GM23338 (cell line): ENCODE measurements around the gene MSL3. TPM values are rescaled to one million over a fixed set of nuclear protein-coding genes. Genes with fewer than 3 reads are reported as not detected.

ENCODE experiments used
- ATAC-seq: fragments of 200-7000 bp; cut with Tn5 transposase; 3 replicates; pipeline ENCODE4 v1.9.1; 2020
- DNase-seq: peaks from one replicate; pipeline ENCODE4 v3.0.0-alpha.2; 2015; ENCODE audit warnings: low spot score
- H2AFZ ChIP-seq: fragments of 200-600 bp; sonication (generic); 2 replicates; pipeline ENCODE4 v1.8.0; 2016; ENCODE audit warnings: antibody characterized with exemption, mild to moderate bottlenecking, moderate library complexity
- H3F3A ChIP-seq: fragments of 200-600 bp; sonication (generic); replicated peaks from 2 replicates; pipeline ENCODE4 v1.8.0; 2017; ENCODE audit warnings: antibody characterized with exemption, mixed run types, low read depth
- H3K27ac ChIP-seq: fragments of 200-600 bp; sonication (generic); 2 replicates; pipeline ENCODE4 v1.6.1; 2016; ENCODE audit warnings: low read depth
- H3K27me3 ChIP-seq: fragments of 200-600 bp; sonication (generic); 2 replicates; pipeline ENCODE4 v1.8.0; 2016; ENCODE audit warnings: mild to moderate bottlenecking, mixed run types, moderate library complexity; ENCODE audit not compliant: insufficient read depth
- H3K36me3 ChIP-seq: fragments of 200-600 bp; sonication (generic); 2 replicates; pipeline ENCODE4 v1.8.0; 2016; ENCODE audit warnings: mild to moderate bottlenecking; ENCODE audit not compliant: insufficient read depth
- H3K4me1 ChIP-seq: fragments of 200-600 bp; sonication (generic); 2 replicates; pipeline ENCODE4 v1.8.0; 2016; ENCODE audit warnings: mild to moderate bottlenecking, moderate library complexity; ENCODE audit not compliant: insufficient read depth
- H3K4me2 ChIP-seq: fragments of 200-600 bp; sonication (generic); 2 replicates; pipeline ENCODE4 v1.7.1; 2017; ENCODE audit warnings: mixed run types
- H3K4me3 ChIP-seq: fragments of 200-600 bp; sonication (generic); 2 replicates; pipeline ENCODE4 v1.6.1; 2016; ENCODE audit warnings: mixed run types
- H3K79me2 ChIP-seq: fragments of 200-600 bp; sonication (generic); replicated peaks from 2 replicates; pipeline ENCODE4 v1.8.0; 2017; ENCODE audit warnings: mild to moderate bottlenecking; ENCODE audit not compliant: insufficient read depth
- H3K9me2 ChIP-seq: fragments of 200-600 bp; sonication (generic); 2 replicates; pipeline ENCODE4 v1.8.0; 2017; ENCODE audit not compliant: insufficient read depth
- H4K20me1 ChIP-seq: fragments of 200-600 bp; sonication (generic); replicated peaks from 2 replicates; pipeline ENCODE4 v1.8.0; 2017; ENCODE audit warnings: mild to moderate bottlenecking; ENCODE audit not compliant: insufficient read depth
- H3K27ac Mint-ChIP-seq: 2 replicates; pipeline ENCODE4 v1.8.0; 2020; ENCODE audit warnings: inconsistent platforms, mild to moderate bottlenecking, moderate library complexity, mixed read lengths
- H3K27me3 Mint-ChIP-seq: 3 replicates; pipeline ENCODE4 v1.8.0; 2022; ENCODE audit warnings: low read depth, mild to moderate bottlenecking, moderate library complexity, mixed read lengths, inconsistent platforms; ENCODE audit not compliant: insufficient read depth, poor library complexity
- H3K36me3 Mint-ChIP-seq: 3 replicates; pipeline ENCODE4 v1.8.0; 2021; ENCODE audit warnings: low read depth, mild to moderate bottlenecking, inconsistent platforms, moderate library complexity, mixed read lengths
- H3K4me1 Mint-ChIP-seq: 3 replicates; pipeline ENCODE4 v1.8.0; 2020; ENCODE audit warnings: mild to moderate bottlenecking, inconsistent platforms, mixed read lengths
- H3K4me3 Mint-ChIP-seq: 3 replicates; pipeline ENCODE4 v1.8.0; 2021; ENCODE audit warnings: moderate library complexity, mild to moderate bottlenecking, inconsistent platforms, mixed read lengths
- H3K9me3 Mint-ChIP-seq: 3 replicates; pipeline ENCODE4 v1.8.0; 2020; ENCODE audit warnings: moderate library complexity, mild to moderate bottlenecking, inconsistent platforms, mixed read lengths
- CREB1 ChIP-seq: fragments of 250-450 bp; sonication (Bioruptor Pico); IDR thresholded peaks from 2 replicates; pipeline ENCODE4 v1.5.0; 2020; ENCODE audit warnings: low read depth, mild to moderate bottlenecking, moderate library complexity
- CTCF ChIP-seq, 2 experiments: fragments of 200-600 bp in 1 of 2; sonication (generic) in 1 of 2; conservative IDR thresholded peaks; 2 replicates each; pipeline versions ENCODE4 v1.5.1 to v1.6.1; 2016 to 2017; ENCODE audit warnings: antibody characterized with exemption in 2 of 2, low read depth in 2 of 2, mild to moderate bottlenecking in 2 of 2, moderate library complexity in 1 of 2
- EZH2 ChIP-seq: fragments of 200-600 bp; sonication (generic); IDR thresholded peaks from one replicate; pipeline ENCODE4 v1.8.0; 2017; ENCODE audit warnings: antibody characterized with exemption, mild to moderate bottlenecking, low read depth; ENCODE audit not compliant: unreplicated experiment
- NANOG ChIP-seq: IDR thresholded peaks from 2 replicates; pipeline ENCODE4 v1.6.1; 2016; ENCODE audit warnings: antibody characterized with exemption, borderline replicate concordance
- POLR2AphosphoS5 ChIP-seq: IDR thresholded peaks from 2 replicates; pipeline ENCODE4 v1.6.1; 2016; ENCODE audit warnings: antibody characterized with exemption, low read depth
- STAT1 ChIP-seq: IDR thresholded peaks from one replicate; pipeline ENCODE4 v1.6.1; 2016; ENCODE audit warnings: antibody characterized with exemption; ENCODE audit not compliant: unreplicated experiment
- ZNF114 ChIP-seq: fragments of 250-450 bp; sonication (Bioruptor Pico); IDR thresholded peaks from 2 replicates; pipeline ENCODE4 v1.5.0; 2020; ENCODE audit warnings: mild to moderate bottlenecking, moderate library complexity
- ZNF331 ChIP-seq: fragments of 250-450 bp; sonication (Bioruptor Pico); IDR thresholded peaks from 2 replicates; pipeline ENCODE4 v1.5.0; 2020; ENCODE audit warnings: low read depth, mild to moderate bottlenecking, moderate library complexity
- polyA plus RNA-seq: library from polyadenylated mRNA; unstranded; fragments of >200 nt; fragmentation: Nextera tagmentation; extraction: Ambion mirVana; gene quantifications from 2 replicates; pipeline ENCODE4 v1.2.1, GENCODE V29; 2016
- total RNA-seq: library from RNA; depleted of rRNA; stranded (reverse); fragments of >200 nt; shearing (Covaris generic); gene quantifications from 2 replicates; pipeline ENCODE4 v1.2.3, GENCODE V29; 2014
- TF ChIP-seq, protein P1 (sequence below): IDR thresholded peaks from 2 replicates; pipeline ENCODE4 v1.6.1; 2016; ENCODE audit warnings: antibody characterized with exemption
- TF ChIP-seq, protein P2 (sequence below): fragments of 250-450 bp; sonication (Bioruptor Pico); IDR thresholded peaks from 2 replicates; pipeline ENCODE4 v1.5.0; 2020; ENCODE audit warnings: mild to moderate bottlenecking, moderate library complexity

MSL3 gene
- total and polyA plus RNA-seq, 2 experiments from 2014 or later, result 13.9 to 18.9 TPM

- no peak overlapping the region for H3K4me3 Mint-ChIP-seq
- no peak overlapping the region for H3K4me2 ChIP-seq
- ATAC-seq (no peak), DNase-seq (no peak)
- no peaks in the 10 kb centered on the region for H3K27me3 ChIP-seq
- H3K9me2 ChIP-seq, result no peaks in the 10 kb centered on the region
- H3K4me1 Mint-ChIP-seq, result no peaks in the 10 kb centered on the region; the same call in 2 of the 3 replicates
- H3K27ac Mint-ChIP-seq, result no peak overlapping the region
- H3K27ac ChIP-seq, result no peak overlapping the region
- H3K36me3 Mint-ChIP-seq, result no peaks in the 10 kb centered on the region
- H3K27me3 Mint-ChIP-seq, result peaks cover 1% of the 10 kb centered on the region
- no peak for TF ChIP-seq ZNF114 (CRISPR knock-in tag)
- no peak for TF ChIP-seq CREB1 (CRISPR knock-in tag)
- TF ChIP-seq, protein P1, sequence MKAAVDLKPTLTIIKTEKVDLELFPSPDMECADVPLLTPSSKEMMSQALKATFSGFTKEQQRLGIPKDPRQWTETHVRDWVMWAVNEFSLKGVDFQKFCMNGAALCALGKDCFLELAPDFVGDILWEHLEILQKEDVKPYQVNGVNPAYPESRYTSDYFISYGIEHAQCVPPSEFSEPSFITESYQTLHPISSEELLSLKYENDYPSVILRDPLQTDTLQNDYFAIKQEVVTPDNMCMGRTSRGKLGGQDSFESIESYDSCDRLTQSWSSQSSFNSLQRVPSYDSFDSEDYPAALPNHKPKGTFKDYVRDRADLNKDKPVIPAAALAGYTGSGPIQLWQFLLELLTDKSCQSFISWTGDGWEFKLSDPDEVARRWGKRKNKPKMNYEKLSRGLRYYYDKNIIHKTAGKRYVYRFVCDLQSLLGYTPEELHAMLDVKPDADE, result no peak
- TF ChIP-seq, protein P2, sequence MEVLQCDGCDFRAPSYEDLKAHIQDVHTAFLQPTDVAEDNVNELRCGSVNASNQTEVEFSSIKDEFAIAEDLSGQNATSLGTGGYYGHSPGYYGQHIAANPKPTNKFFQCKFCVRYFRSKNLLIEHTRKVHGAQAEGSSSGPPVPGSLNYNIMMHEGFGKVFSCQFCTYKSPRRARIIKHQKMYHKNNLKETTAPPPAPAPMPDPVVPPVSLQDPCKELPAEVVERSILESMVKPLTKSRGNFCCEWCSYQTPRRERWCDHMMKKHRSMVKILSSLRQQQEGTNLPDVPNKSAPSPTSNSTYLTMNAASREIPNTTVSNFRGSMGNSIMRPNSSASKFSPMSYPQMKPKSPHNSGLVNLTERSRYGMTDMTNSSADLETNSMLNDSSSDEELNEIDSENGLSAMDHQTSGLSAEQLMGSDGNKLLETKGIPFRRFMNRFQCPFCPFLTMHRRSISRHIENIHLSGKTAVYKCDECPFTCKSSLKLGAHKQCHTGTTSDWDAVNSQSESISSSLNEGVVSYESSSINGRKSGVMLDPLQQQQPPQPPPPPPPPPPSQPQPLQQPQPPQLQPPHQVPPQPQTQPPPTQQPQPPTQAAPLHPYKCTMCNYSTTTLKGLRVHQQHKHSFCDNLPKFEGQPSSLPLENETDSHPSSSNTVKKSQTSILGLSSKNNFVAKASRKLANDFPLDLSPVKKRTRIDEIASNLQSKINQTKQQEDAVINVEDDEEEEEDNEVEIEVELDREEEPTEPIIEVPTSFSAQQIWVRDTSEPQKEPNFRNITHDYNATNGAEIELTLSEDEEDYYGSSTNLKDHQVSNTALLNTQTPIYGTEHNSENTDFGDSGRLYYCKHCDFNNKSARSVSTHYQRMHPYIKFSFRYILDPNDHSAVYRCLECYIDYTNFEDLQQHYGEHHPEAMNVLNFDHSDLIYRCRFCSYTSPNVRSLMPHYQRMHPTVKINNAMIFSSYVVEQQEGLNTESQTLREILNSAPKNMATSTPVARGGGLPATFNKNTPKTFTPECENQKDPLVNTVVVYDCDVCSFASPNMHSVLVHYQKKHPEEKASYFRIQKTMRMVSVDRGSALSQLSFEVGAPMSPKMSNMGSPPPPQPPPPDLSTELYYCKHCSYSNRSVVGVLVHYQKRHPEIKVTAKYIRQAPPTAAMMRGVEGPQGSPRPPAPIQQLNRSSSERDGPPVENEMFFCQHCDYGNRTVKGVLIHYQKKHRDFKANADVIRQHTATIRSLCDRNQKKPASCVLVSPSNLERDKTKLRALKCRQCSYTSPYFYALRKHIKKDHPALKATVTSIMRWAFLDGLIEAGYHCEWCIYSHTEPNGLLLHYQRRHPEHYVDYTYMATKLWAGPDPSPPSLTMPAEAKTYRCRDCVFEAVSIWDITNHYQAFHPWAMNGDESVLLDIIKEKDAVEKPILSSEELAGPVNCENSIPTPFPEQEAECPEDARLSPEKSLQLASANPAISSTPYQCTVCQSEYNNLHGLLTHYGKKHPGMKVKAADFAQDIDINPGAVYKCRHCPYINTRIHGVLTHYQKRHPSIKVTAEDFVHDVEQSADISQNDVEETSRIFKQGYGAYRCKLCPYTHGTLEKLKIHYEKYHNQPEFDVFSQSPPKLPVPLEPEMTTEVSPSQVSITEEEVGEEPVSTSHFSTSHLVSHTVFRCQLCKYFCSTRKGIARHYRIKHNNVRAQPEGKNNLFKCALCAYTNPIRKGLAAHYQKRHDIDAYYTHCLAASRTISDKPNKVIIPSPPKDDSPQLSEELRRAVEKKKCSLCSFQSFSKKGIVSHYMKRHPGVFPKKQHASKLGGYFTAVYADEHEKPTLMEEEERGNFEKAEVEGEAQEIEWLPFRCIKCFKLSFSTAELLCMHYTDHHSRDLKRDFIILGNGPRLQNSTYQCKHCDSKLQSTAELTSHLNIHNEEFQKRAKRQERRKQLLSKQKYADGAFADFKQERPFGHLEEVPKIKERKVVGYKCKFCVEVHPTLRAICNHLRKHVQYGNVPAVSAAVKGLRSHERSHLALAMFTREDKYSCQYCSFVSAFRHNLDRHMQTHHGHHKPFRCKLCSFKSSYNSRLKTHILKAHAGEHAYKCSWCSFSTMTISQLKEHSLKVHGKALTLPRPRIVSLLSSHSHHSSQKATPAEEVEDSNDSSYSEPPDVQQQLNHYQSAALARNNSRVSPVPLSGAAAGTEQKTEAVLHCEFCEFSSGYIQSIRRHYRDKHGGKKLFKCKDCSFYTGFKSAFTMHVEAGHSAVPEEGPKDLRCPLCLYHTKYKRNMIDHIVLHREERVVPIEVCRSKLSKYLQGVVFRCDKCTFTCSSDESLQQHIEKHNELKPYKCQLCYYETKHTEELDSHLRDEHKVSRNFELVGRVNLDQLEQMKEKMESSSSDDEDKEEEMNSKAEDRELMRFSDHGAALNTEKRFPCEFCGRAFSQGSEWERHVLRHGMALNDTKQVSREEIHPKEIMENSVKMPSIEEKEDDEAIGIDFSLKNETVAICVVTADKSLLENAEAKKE (CRISPR knock-in tag), result no peak
- no peak for TF ChIP-seq CTCF (conservative IDR thresholded peaks at IDR 0.05; ENCODE audit: low read depth in 2 of 2)
- TF ChIP-seq ZNF331 (CRISPR knock-in tag), result no peak
- no peak for TF ChIP-seq POLR2AphosphoS5
- no peak for TF ChIP-seq NANOG
- TF ChIP-seq EZH2, result no peak
- no peak for TF ChIP-seq STAT1
- H4K20me1 ChIP-seq, result no peaks in the 10 kb centered on the region
- no peaks in the 10 kb centered on the region for H3K36me3 ChIP-seq
- no peak overlapping the region for H3K4me3 ChIP-seq
- H3K9me3 Mint-ChIP-seq, result no peaks in the 10 kb centered on the region
- no peaks in the 10 kb centered on the region for H3K4me1 ChIP-seq
- no peak overlapping the region for H2AFZ ChIP-seq
- no peaks in the 10 kb centered on the region for H3K79me2 ChIP-seq
- no peaks in the 10 kb centered on the region for H3F3A ChIP-seq
Measured at GRCh38 chrX:11740794-11741193, 17.2 kb upstream of the MSL3 start.
